HepG2 (cell line): ENCODE measurements around the gene BCL2L2. TPM values are rescaled to one million over a fixed set of nuclear protein-coding genes. Genes with fewer than 3 reads are reported as not detected.

ENCODE experiments used
- GZF1 ChIP-seq: sonication (generic); formaldehyde crosslinking; IDR thresholded peaks from 2 replicates; pipeline ENCODE4 v1.5.1; 2020; ENCODE audit warnings: mild to moderate bottlenecking, missing genetic modification reagents
- IRF2 ChIP-seq: IDR thresholded peaks from 2 replicates; pipeline ENCODE4 v1.6.1; 2018; ENCODE audit warnings: missing genetic modification reagents, missing compliant biosample characterization
- KDM1A ChIP-seq: IDR thresholded peaks from 2 replicates; pipeline ENCODE4 v1.6.1; 2016; ENCODE audit warnings: missing compliant biosample characterization
- KLF9 ChIP-seq: IDR thresholded peaks from 2 replicates; pipeline ENCODE4 v1.6.1; 2016; ENCODE audit warnings: low read depth
- NAIF1 ChIP-seq: sonication (generic); formaldehyde crosslinking; IDR thresholded peaks from 2 replicates; pipeline ENCODE4 v1.5.0; 2020; ENCODE audit warnings: mild to moderate bottlenecking, missing genetic modification reagents, borderline replicate concordance
- NR2F1 ChIP-seq, 2 experiments: fragments of 450-650 bp in 1 of 2; formaldehyde crosslinking in 1 of 2; IDR thresholded peaks; 2 replicates each; pipeline versions ENCODE4 v1.5.0 to v1.6.1; 2016 to 2020; ENCODE audit warnings: mild to moderate bottlenecking in 1 of 2, missing compliant biosample characterization in 1 of 2, missing genetic modification reagents in 1 of 2, moderate library complexity in 1 of 2
- PATZ1 ChIP-seq: sonication (generic); formaldehyde crosslinking; IDR thresholded peaks from 2 replicates; pipeline ENCODE4 v1.4.0; 2020; ENCODE audit warnings: missing genetic modification reagents
- PHF8 ChIP-seq: sonication (generic); formaldehyde crosslinking; IDR thresholded peaks from 2 replicates; pipeline ENCODE4 v1.5.0; 2020; ENCODE audit warnings: missing genetic modification reagents
- SMARCC2 ChIP-seq: fragments of 450-650 bp; IDR thresholded peaks from 2 replicates; pipeline ENCODE4 v1.6.1; 2017; ENCODE audit warnings: antibody characterized with exemption, mild to moderate bottlenecking
- TIGD3 ChIP-seq: sonication (generic); formaldehyde crosslinking; IDR thresholded peaks from 2 replicates; pipeline ENCODE4 v1.5.1; 2020; ENCODE audit warnings: mild to moderate bottlenecking, missing genetic modification reagents, borderline replicate concordance
- U2AF1 ChIP-seq: fragments of 200-400 bp; formaldehyde crosslinking; optimal IDR thresholded peaks from 2 replicates; pipeline ENCODE3; 2017; ENCODE audit warnings: mild to moderate bottlenecking, low read depth, low read length
- ZBTB37 ChIP-seq: sonication (generic); formaldehyde crosslinking; IDR thresholded peaks from 2 replicates; pipeline ENCODE4 v1.4.0; 2020; ENCODE audit warnings: mild to moderate bottlenecking, missing genetic modification reagents
- ZBTB46 ChIP-seq: sonication (generic); formaldehyde crosslinking; IDR thresholded peaks from 2 replicates; pipeline ENCODE4 v1.4.0; 2020; ENCODE audit warnings: mild to moderate bottlenecking, missing genetic modification reagents, borderline replicate concordance
- ZFY ChIP-seq: sonication (generic); formaldehyde crosslinking; IDR thresholded peaks from 2 replicates; pipeline ENCODE4 v1.4.0; 2020; ENCODE audit warnings: missing genetic modification reagents
- ZNF230 ChIP-seq: sonication (generic); formaldehyde crosslinking; IDR thresholded peaks from 2 replicates; pipeline ENCODE4 v1.4.0; 2020; ENCODE audit warnings: mild to moderate bottlenecking, missing genetic modification reagents
- ZNF263 ChIP-seq: sonication (generic); formaldehyde crosslinking; IDR thresholded peaks from 2 replicates; pipeline ENCODE4 v1.4.0; 2020; ENCODE audit warnings: missing genetic modification reagents
- ZNF282 ChIP-seq: fragments of 450-650 bp; IDR thresholded peaks from 2 replicates; pipeline ENCODE4 v1.6.1; 2018; ENCODE audit not compliant: partially characterized antibody
- ZNF33B ChIP-seq: sonication (generic); formaldehyde crosslinking; IDR thresholded peaks from 2 replicates; pipeline ENCODE4 v1.5.1; 2020; ENCODE audit warnings: mild to moderate bottlenecking, missing genetic modification reagents
- ZNF350 ChIP-seq: sonication (generic); formaldehyde crosslinking; IDR thresholded peaks from 2 replicates; pipeline ENCODE4 v1.4.0; 2020; ENCODE audit warnings: mild to moderate bottlenecking, low read depth, missing genetic modification reagents, borderline replicate concordance
- ZNF510 ChIP-seq: sonication (generic); formaldehyde crosslinking; IDR thresholded peaks from 2 replicates; pipeline ENCODE4 v1.4.0; 2020; ENCODE audit warnings: low read depth, mild to moderate bottlenecking, missing genetic modification reagents
- ZNF780A ChIP-seq: sonication (generic); formaldehyde crosslinking; IDR thresholded peaks from 2 replicates; pipeline ENCODE4 v1.8.0; 2022; ENCODE audit warnings: mild to moderate bottlenecking, missing genetic modification reagents, moderate library complexity
- ZNF891 ChIP-seq: sonication (generic); formaldehyde crosslinking; IDR thresholded peaks from 2 replicates; pipeline ENCODE4 v1.5.0; 2020; ENCODE audit warnings: mild to moderate bottlenecking, missing genetic modification reagents
- ZSCAN20 ChIP-seq: sonication (generic); formaldehyde crosslinking; IDR thresholded peaks from 2 replicates; pipeline ENCODE4 v1.4.0; 2020; ENCODE audit warnings: missing genetic modification reagents, mild to moderate bottlenecking, borderline replicate concordance
- polyA plus RNA-seq, 8 experiments: library from polyadenylated mRNA; depleted of rRNA in 3 of 8; stranded (reverse) in 7 of 8; unstranded in 1 of 8; fragments of >200 nt; fragmentation: Illumina TruSeq in 4 of 8; extraction: Trizol in 4 of 8; gene quantifications; 2 replicates each; pipeline versions ENCODE4 v1.2.1 to v1.2.3, GENCODE V29; 2011 to 2016; ENCODE audit warnings: low read depth in 4 of 8, missing spikeins in 1 of 8, mixed read lengths in 1 of 8; ENCODE audit not compliant: insufficient read depth in 1 of 8
- total RNA-seq, 5 experiments: library from RNA; depleted of rRNA; stranded (reverse); fragments of >200 nt; fragmentation: Illumina TruSeq; extraction: Trizol; gene quantifications; 2 replicates each; pipeline ENCODE4 v1.2.3, GENCODE V29; 2016; ENCODE audit warnings: low read depth in 1 of 5

Gene BCL2L2
- total and polyA plus RNA-seq, 2 of the 13 experiments (the other 11 are each of a cell fraction or from before 2014, with no cell fraction given), result 28.1 to 49.8 TPM

GRCh38 chr14:23286020-23286901 is 20.4 kb upstream of the BCL2L2 start, which contains the start of gene HOMEZ (continued):
- TF ChIP-seq TIGD3 (peak; percentile 86; the same call in 1 of the 2 replicates), ZNF33B (CRISPR knock-in tag) (peak; percentile 91; the same call in 1 of the 2 replicates), ZNF780A (CRISPR knock-in tag) (no peak), GZF1 (CRISPR knock-in tag) (peak; percentile 25; the same call in 1 of the 2 replicates), ZNF350 (CRISPR knock-in tag) (peak; percentile 85; the same call in 1 of the 2 replicates), ZBTB37 (CRISPR knock-in tag) (peak; percentile 88), U2AF1 (no peak), ZSCAN20 (CRISPR knock-in tag) (0 out of 2 replicates have a peak, but pooled peaks have one; percentile 58), ZBTB46 (CRISPR knock-in tag) (no peak), PATZ1 (CRISPR knock-in tag) (peak; percentile 95), KLF9 (CRISPR knock-in tag) (no peak; the same call in 1 of the 2 replicates), PHF8 (CRISPR knock-in tag) (peak; percentile 90), SMARCC2 (no peak), NR2F1 (CRISPR knock-in tag; IDR thresholded peaks at IDR 0.05) (0 out of 4 replicates have a peak, but pooled peaks of 1 of the 2 experiments have one; percentile 5), IRF2 (CRISPR knock-in tag) (peak; percentile 80), ZFY (CRISPR knock-in tag) (peak; percentile 79), ZNF891 (CRISPR knock-in tag) (peak; percentile 91; the same call in 1 of the 2 replicates), ZNF282 (no peak), NAIF1 (CRISPR knock-in tag) (peak; percentile 75; the same call in 1 of the 2 replicates), ZNF510 (CRISPR knock-in tag) (peak; percentile 84), KDM1A (CRISPR knock-in tag) (no peak; the same call in none of the 2 replicates), ZNF230 (CRISPR knock-in tag) (peak; percentile 98), ZNF263 (peak; percentile 30; the same call in 1 of the 2 replicates)
